Measurements from ENCODE around the gene SEC23B.

SEC23B gene

DNA sequence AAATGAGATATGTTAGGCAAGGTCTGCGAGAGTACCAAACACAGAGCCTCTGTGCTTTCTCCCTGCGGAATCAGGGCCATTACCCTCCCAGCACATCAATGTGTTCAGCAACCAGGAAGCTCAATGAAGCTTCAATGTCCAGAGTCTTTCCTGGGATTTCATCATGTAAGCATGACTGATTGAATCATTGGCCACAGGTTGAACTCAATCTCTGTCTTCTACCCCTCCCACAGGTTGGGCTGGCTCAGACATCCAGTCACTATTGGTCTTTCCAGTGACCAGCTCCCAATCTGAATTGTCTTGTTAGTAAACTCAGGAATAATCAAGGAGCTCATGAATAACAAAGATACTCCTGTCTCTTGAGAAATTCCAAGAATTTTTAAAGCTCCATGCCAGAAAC is 77.4 kb downstream of the SEC23B start:
- DNase-seq (ENCODE audit: low read depth in 2 of 3, low spot score in 1 of 3): no peak

DNA sequence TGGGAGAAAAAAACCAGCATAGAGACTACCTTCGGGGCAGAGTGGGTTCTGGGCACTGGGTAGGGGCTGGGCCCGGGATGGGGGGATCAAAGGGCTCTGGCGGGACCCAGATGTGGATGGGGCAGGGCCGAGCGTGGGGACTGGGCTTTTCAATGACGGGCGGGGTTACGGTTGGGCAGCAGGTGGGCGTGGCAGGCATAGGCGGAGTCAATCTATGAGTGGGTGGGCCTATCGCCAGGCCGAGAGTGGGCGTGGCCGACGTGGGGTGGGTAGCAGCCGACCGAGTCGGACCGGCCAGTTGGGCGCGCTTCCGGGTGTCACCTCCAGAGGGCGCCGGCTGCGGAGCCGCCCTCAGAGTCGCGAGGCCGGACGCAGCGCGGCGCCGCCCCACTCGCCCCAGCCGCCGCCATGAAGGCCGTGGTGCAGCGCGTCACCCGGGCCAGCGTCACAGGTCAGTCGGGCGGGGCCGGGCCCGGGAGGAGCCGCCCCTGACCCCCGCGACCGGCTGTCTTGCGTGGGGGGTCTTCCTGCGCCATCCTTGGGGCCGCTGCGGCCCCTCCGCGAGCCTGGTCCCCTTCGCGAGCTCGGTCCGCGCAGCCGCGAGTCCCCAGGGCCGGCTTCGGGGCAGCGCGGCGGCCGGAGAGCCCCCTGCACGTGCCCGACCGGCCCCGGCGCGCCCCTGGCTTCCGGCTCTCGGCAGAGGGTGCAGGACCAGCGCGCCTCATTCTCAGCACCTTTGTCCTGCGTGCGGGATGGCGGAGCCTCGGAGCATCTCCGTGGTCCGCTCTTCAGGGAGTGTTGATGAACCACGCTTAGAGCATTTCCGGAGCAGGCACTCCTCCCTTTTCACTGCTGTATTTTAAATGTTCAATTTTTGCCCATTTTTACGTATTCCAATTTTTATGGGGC is 80.2 kb downstream of the SEC23B start, which contains the start of gene DTD1:
Gene DTD1, plus strand, starts transcription at position 390 of the 909 bp plus-strand sequence. Its CDS starts 19 bp downstream, at position 409.
- peak; percentile 83 to 91 (median 90) for DNase-seq (ENCODE audit: low read depth in 2 of 3, low spot score in 1 of 3)

DNA sequence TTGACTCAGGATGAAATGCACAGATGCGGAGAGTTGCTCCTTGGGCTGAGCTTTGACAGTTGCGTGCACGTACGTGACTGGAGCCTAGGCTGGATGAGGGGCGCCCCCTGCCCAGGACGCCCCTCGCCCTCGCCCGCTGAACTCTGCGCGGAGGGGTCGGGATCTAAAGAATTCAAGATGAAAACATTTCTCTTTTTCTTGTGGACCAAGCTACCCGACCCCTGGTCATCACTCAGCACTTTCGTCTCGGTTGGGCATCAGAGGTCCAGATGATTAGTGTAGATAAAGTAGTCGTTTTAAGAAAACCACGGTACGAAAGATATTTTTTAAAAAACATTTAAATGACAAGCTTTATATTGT is 80.8 kb downstream of the SEC23B start:
- DNase-seq (ENCODE audit: low read depth in 2 of 3, low spot score in 1 of 3): no peak

DNA sequence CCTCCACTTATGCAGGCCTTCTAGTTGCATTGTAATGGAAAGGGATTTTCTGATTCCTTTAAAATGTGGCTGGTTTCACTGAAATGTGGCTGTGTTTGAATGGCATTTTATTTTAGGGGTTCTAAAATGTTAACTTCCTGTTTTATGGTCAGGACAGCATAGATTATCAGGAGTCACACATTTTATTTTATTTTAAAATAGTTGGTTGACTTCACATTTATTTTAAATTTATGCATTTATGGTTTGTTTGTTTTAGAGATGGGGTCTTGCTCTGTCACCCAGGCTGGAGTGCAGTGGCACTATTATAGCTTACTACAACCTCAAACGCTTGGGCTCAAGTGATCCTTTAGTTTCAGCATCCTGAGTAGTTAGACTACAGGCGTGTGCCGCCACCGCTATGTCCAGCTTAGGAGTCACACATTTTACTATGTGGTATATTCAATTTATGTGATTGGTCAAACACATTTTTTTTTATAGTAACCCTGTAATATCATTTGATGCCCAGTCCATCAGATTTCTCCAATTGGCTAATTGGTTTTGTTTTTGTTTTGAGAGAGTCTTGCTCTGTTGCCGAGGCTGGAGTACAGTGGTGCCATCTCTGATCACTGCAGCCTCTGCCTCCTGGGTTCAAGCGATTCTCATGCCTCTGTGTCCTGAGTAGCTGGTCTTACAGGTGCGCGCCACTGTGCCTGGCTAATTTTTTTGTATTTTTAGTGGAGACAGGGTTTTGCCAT is 82.4 kb downstream of the SEC23B start:
- DNase-seq (ENCODE audit: low read depth in 2 of 3, low spot score in 1 of 3): no peak

DNA sequence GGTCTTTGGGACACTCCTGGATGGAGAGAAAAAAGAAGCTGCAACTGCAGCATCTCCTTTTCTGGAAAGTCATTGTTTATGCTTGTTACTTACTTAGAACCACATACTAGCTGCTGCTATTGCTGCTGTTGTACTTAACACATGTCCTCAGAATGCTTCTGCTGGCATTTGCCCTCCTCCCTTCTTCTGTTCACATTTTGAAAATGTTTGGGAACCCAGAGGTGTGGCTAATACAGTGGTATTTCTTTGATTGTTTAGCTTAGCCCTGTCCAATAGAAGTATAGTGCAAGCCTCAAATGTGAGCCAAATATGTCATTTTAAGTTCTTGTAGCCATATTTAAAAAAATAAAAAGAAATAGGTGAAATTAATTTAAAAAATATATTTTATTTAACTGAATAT is 88.5 kb downstream of the SEC23B start:
- no peak for DNase-seq (ENCODE audit: low read depth in 2 of 3, low spot score in 1 of 3)

DNA sequence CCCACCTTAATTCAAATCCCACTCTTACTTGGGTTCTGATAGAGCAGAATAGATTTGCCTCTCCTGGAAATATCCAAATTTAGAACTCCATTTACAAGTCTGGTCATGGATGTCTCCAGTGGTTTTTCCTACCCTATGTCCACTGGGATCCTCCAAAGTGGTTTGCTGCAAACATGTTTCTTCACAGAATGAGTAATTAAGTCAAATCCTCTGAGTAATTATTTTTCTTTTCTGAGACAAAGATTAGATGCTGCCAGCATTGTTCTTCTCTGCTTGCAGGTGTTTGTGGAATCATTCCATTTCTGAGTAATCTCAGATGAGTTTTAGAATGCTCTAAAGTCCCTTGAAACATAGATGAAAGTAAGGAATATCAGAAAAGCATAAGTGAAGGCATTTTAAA is 102.0 kb downstream of the SEC23B start:
- no peak for DNase-seq (ENCODE audit: low read depth in 2 of 3, low spot score in 1 of 3)

Measured in stimulated activated CD4-positive, alpha-beta T cell treated with anti-CD3 and anti-CD28 coated beads, Interleukin-12 subunit alpha, Interleukin-12 subunit beta, amount 100 ng/mL, for 48 hours (primary cell).